ENCODE results near the gene SMARCAD1.
A peak's percentile ranks its signal among the peaks of the same experiment; 100 is the strongest.

SMARCAD1 gene

GRCh38 chr4:94207469-94208224 is at the start of gene SMARCAD1:
Gene SMARCAD1 (plus strand): TSS chr4:94207865. CDS start chr4:94208395, 530 bp downstream.
- DNase-seq, result peak; percentile 86

- DNase-seq, result no peak
Measured at GRCh38 chr4:94158883-94159282, 48.8 kb upstream of the SMARCAD1 start.

- DNase-seq, result no peak
Measured at GRCh38 chr4:94159790-94160189, 47.9 kb upstream of the SMARCAD1 start.

GRCh38 chr4:94160774-94161173 is 46.9 kb upstream of the SMARCAD1 start:
- DNase-seq, result no peak

- DNase-seq, result no peak
Measured at GRCh38 chr4:94165256-94165655, 42.4 kb upstream of the SMARCAD1 start.

GRCh38 chr4:94168321-94168720 is 39.3 kb upstream of the SMARCAD1 start:
- DNase-seq, result no peak

- no peak for DNase-seq
Measured at GRCh38 chr4:94169803-94170372, 37.8 kb upstream of the SMARCAD1 start.

GRCh38 chr4:94171616-94172015 is 36.0 kb upstream of the SMARCAD1 start:
- DNase-seq, result no peak

- no peak for DNase-seq
Measured at GRCh38 chr4:94175553-94176261, 32.0 kb upstream of the SMARCAD1 start.

GRCh38 chr4:94177822-94178221 is 29.8 kb upstream of the SMARCAD1 start:
- no peak for DNase-seq

GRCh38 chr4:94181815-94182214 is 25.9 kb upstream of the SMARCAD1 start:
- DNase-seq, result no peak

GRCh38 chr4:94202769-94203168 is 4.9 kb upstream of the SMARCAD1 start:
- no peak for DNase-seq

- DNase-seq, result no peak
Measured at GRCh38 chr4:94208266-94208665, 601 bp downstream of the SMARCAD1 start.

- DNase-seq, result no peak
Measured at GRCh38 chr4:94208918-94209317, 1.3 kb downstream of the SMARCAD1 start.

- DNase-seq, result no peak
Measured at GRCh38 chr4:94211861-94212260, 4.2 kb downstream of the SMARCAD1 start.

- no peak for DNase-seq
Measured at GRCh38 chr4:94214703-94215319, 7.1 kb downstream of the SMARCAD1 start.

- DNase-seq, result no peak
Measured at GRCh38 chr4:94216394-94216793, 8.7 kb downstream of the SMARCAD1 start.

GRCh38 chr4:94219402-94219801 is 11.7 kb downstream of the SMARCAD1 start:
- DNase-seq, result no peak

- no peak for DNase-seq
Measured at GRCh38 chr4:94221916-94222315, 14.3 kb downstream of the SMARCAD1 start.

GRCh38 chr4:94225449-94225848 is 17.8 kb downstream of the SMARCAD1 start:
- no peak for DNase-seq

GRCh38 chr4:94226763-94227162 is 19.1 kb downstream of the SMARCAD1 start:
- no peak for DNase-seq

GRCh38 chr4:94228493-94229216 is 21.0 kb downstream of the SMARCAD1 start:
- DNase-seq, result no peak

- DNase-seq, result no peak
Measured at GRCh38 chr4:94232519-94232918, 24.9 kb downstream of the SMARCAD1 start.
